ENCODE data around the gene BEND6. TPM values are rescaled to one million over a fixed set of nuclear protein-coding genes. Genes with fewer than 3 reads are reported as not detected.

Gene BEND6
- total and polyA plus RNA-seq, 7 experiments from 2014 or later: 0.15 TPM; not detected in 6

GRCh38 chr6:56949925-56950495 is 4.9 kb upstream of the BEND6 start:
- CTCF ChIA-PET: no interaction called here

GRCh38 chr6:56951049-56951831 is 3.7 kb upstream of the BEND6 start:
- Mint-ChIP-seq H3K36me3 (no peaks in the 10 kb centered on the region), H3K27ac (no peak overlapping the region), H3K4me3 (no peak overlapping the region), H3K4me1 (peaks cover 11 to 26% (median 24%) of the 10 kb centered on the region in 7 donors), H3K27me3 (peaks cover 58 to 81% (median 73%) of the 10 kb centered on the region in 5 donors), H3K9me3 (peaks cover 0 to 2% (median 0%) of the 10 kb centered on the region in 11 donors)
- no peak for ATAC-seq
- no peaks in the 10 kb centered on the region for H3K9me3 ChIP-seq (ENCODE audit: control insufficient read depth in 2 of 3, low read length in 3 of 3)
- CTCF ChIA-PET: no interaction called here
- intact Hi-C loops (cut with micrococcal nuclease): loop anchor here in 1 of 2 donors (5.0 to 10.0 kb wide), 3 partner anchors 71 to 406 kb away; partner anchors contain the start of gene RAB23
- no peak for DNase-seq
- H3K36me3 ChIP-seq (ENCODE audit: control insufficient read depth in 2 of 3, insufficient read depth in 3 of 3, low read length in 3 of 3): no peaks in the 10 kb centered on the region
- H3K4me3 ChIP-seq (ENCODE audit: low read length): no peak overlapping the region
- peaks cover 6 to 16% of the 10 kb centered on the region in 2 donors for H3K4me1 ChIP-seq (ENCODE audit: control insufficient read depth in 2 of 2, insufficient read depth in 2 of 2, low read length in 2 of 2)
- no peak overlapping the region for H3K27ac ChIP-seq (ENCODE audit: low read depth, low read length)
- H3K27me3 ChIP-seq (ENCODE audit: control insufficient read depth in 2 of 2, insufficient read depth in 2 of 2, low read length in 2 of 2): peaks cover 0 to 12% of the 10 kb centered on the region in 2 donors
- POLR2A ChIA-PET: no interaction called here

More at GRCh38 chr6:56949925-56950495, 4.9 kb upstream of the BEND6 start:
- no peak overlapping the region for H3K27ac Mint-ChIP-seq
- H3K4me3 Mint-ChIP-seq: no peak overlapping the region
- Histone ChIP-seq H3K4me3 (ENCODE audit: low read length) (no peak overlapping the region), H3K27ac (ENCODE audit: low read depth, low read length) (no peak overlapping the region), H3K9me3 (ENCODE audit: control insufficient read depth in 2 of 3, low read length in 3 of 3) (no peaks in the 10 kb centered on the region), H3K36me3 (ENCODE audit: control insufficient read depth in 2 of 3, insufficient read depth in 3 of 3, low read length in 3 of 3) (no peaks in the 10 kb centered on the region), H3K27me3 (ENCODE audit: control insufficient read depth in 2 of 2, insufficient read depth in 2 of 2, low read length in 2 of 2) (peaks cover 0 to 5% of the 10 kb centered on the region in 2 donors), H3K4me1 (ENCODE audit: control insufficient read depth in 2 of 2, insufficient read depth in 2 of 2, low read length in 2 of 2) (peaks cover 0 to 7% of the 10 kb centered on the region in 2 donors)
- H3K4me1 Mint-ChIP-seq: peaks cover 10 to 19% (median 17%) of the 10 kb centered on the region in 7 donors
- no peaks in the 10 kb centered on the region for H3K36me3 Mint-ChIP-seq
- ATAC-seq (no peak), DNase-seq (no peak)
- POLR2A ChIA-PET: no interaction called here
- peaks cover 60 to 84% (median 71%) of the 10 kb centered on the region in 5 donors for H3K27me3 Mint-ChIP-seq
- intact Hi-C loops (cut with micrococcal nuclease): loop anchor here in 1 of 2 donors (5.0 to 10.0 kb wide), 3 partner anchors 72 to 405 kb away; partner anchors contain the start of gene RAB23
- peaks cover 0 to 2% (median 0%) of the 10 kb centered on the region in 11 donors for H3K9me3 Mint-ChIP-seq

- Histone ChIP-seq H3K9me3 (ENCODE audit: control insufficient read depth in 2 of 3, low read length in 3 of 3) (no peaks in the 10 kb centered on the region), H3K4me1 (ENCODE audit: control insufficient read depth in 2 of 2, insufficient read depth in 2 of 2, low read length in 2 of 2) (peaks cover 6 to 16% of the 10 kb centered on the region in 2 donors), H3K27me3 (ENCODE audit: control insufficient read depth in 2 of 2, insufficient read depth in 2 of 2, low read length in 2 of 2) (peaks cover 0 to 12% of the 10 kb centered on the region in 2 donors), H3K27ac (ENCODE audit: low read depth, low read length) (no peak overlapping the region), H3K36me3 (ENCODE audit: control insufficient read depth in 2 of 3, insufficient read depth in 3 of 3, low read length in 3 of 3) (no peaks in the 10 kb centered on the region), H3K4me3 (ENCODE audit: low read length) (peak overlapping the region; percentile 31)
- no peaks in the 10 kb centered on the region for H3K36me3 Mint-ChIP-seq
- H3K27ac Mint-ChIP-seq: peak overlapping the region in 1 of 9 donors; percentile 50
- H3K4me1 Mint-ChIP-seq: peaks cover 11 to 26% (median 24%) of the 10 kb centered on the region in 7 donors
- ChIA-PET CTCF (interaction anchor here (1.3 kb wide), 1 partner anchor 51 kb away, joined by 3 read pairs; no protein-coding TSS in a partner anchor), POLR2A (no interaction called here)
- peak in 4 of 9 donors; percentile 1 to 25 (median 10) for DNase-seq
- peak overlapping the region; percentile 83 to 97 (median 90) for H3K4me3 Mint-ChIP-seq
- peaks cover 61 to 85% (median 79%) of the 10 kb centered on the region in 5 donors for H3K27me3 Mint-ChIP-seq
- ATAC-seq: no peak
- intact Hi-C loops (cut with micrococcal nuclease): loop anchor here in 1 of 2 donors (1.0 to 10.0 kb wide), 5 partner anchors 51 to 409 kb away; partner anchors contain the start of genes KIAA1586 and RAB23
- peaks cover 0 to 2% (median 0%) of the 10 kb centered on the region in 11 donors for H3K9me3 Mint-ChIP-seq
Measured at GRCh38 chr6:56953597-56954402, 1.1 kb upstream of the BEND6 start.

GRCh38 chr6:56955171-56956155 is 556 bp downstream of the BEND6 start:
- H3K36me3 ChIP-seq (ENCODE audit: control insufficient read depth in 2 of 3, insufficient read depth in 3 of 3, low read length in 3 of 3): no peaks in the 10 kb centered on the region
- ChIA-PET POLR2A (no interaction called here), CTCF (interaction anchor here (1.3 kb wide), 1 partner anchor 53 kb away, joined by 3 read pairs; no protein-coding TSS in a partner anchor)
- Mint-ChIP-seq H3K27ac (peak overlapping the region in 1 of 9 donors; percentile 30), H3K36me3 (no peaks in the 10 kb centered on the region), H3K9me3 (peaks cover 0 to 3% (median 0%) of the 10 kb centered on the region in 11 donors), H3K4me3 (peak overlapping the region; percentile 76 to 88 (median 80)), H3K27me3 (peaks cover 52 to 77% (median 68%) of the 10 kb centered on the region in 5 donors), H3K4me1 (peaks cover 11 to 26% (median 24%) of the 10 kb centered on the region in 7 donors)
- peaks cover 0 to 12% of the 10 kb centered on the region in 2 donors for H3K27me3 ChIP-seq (ENCODE audit: control insufficient read depth in 2 of 2, insufficient read depth in 2 of 2, low read length in 2 of 2)
- no peaks in the 10 kb centered on the region for H3K9me3 ChIP-seq (ENCODE audit: control insufficient read depth in 2 of 3, low read length in 3 of 3)
- no peak overlapping the region for H3K27ac ChIP-seq (ENCODE audit: low read depth, low read length)
- ATAC-seq (peak; percentile 74), DNase-seq (peak in 7 of 9 donors; percentile 8 to 81 (median 19))
- intact Hi-C loops (cut with micrococcal nuclease): loop anchor here (1.0 to 10.0 kb wide), 6 partner anchors 53 to 411 kb away; partner anchors contain the start of genes BAG2 (in 2 of the 2) and ZNF451 (in 1 of the 2)
- peak overlapping the region; percentile 37 for H3K4me3 ChIP-seq (ENCODE audit: low read length)
- H3K4me1 ChIP-seq (ENCODE audit: control insufficient read depth in 2 of 2, insufficient read depth in 2 of 2, low read length in 2 of 2): peaks cover 6 to 16% of the 10 kb centered on the region in 2 donors

- CTCF ChIA-PET: no interaction called here
Measured at GRCh38 chr6:56956491-56956890, 1.6 kb downstream of the BEND6 start.

More at GRCh38 chr6:56956491-56956890, 1.6 kb downstream of the BEND6 start:
- H3K27me3 Mint-ChIP-seq: peaks cover 52 to 79% (median 65%) of the 10 kb centered on the region in 5 donors
- DNase-seq: no peak
- no peaks in the 10 kb centered on the region for H3K36me3 Mint-ChIP-seq
- peak overlapping the region in 1 of 10 donors; percentile 3 for H3K4me3 Mint-ChIP-seq
- Histone ChIP-seq H3K27me3 (ENCODE audit: control insufficient read depth in 2 of 2, insufficient read depth in 2 of 2, low read length in 2 of 2) (peaks cover 0 to 12% of the 10 kb centered on the region in 2 donors), H3K4me3 (ENCODE audit: low read length) (no peak overlapping the region), H3K9me3 (ENCODE audit: control insufficient read depth in 2 of 3, low read length in 3 of 3) (no peaks in the 10 kb centered on the region), H3K36me3 (ENCODE audit: control insufficient read depth in 2 of 3, insufficient read depth in 3 of 3, low read length in 3 of 3) (no peaks in the 10 kb centered on the region), H3K4me1 (ENCODE audit: control insufficient read depth in 2 of 2, insufficient read depth in 2 of 2, low read length in 2 of 2) (peaks cover 6 to 16% of the 10 kb centered on the region in 2 donors), H3K27ac (ENCODE audit: low read depth, low read length) (no peak overlapping the region)
- intact Hi-C loops (cut with micrococcal nuclease): loop anchor here (5.0 to 10.0 kb wide), 2 partner anchors 216 to 412 kb away; partner anchors contain the start of gene BAG2 (in 1 of the 2)
- POLR2A ChIA-PET: no interaction called here
- H3K4me1 Mint-ChIP-seq: peaks cover 11 to 26% (median 24%) of the 10 kb centered on the region in 7 donors
- peaks cover 0 to 3% (median 0%) of the 10 kb centered on the region in 11 donors for H3K9me3 Mint-ChIP-seq
- no peak for ATAC-seq
- H3K27ac Mint-ChIP-seq: no peak overlapping the region

All from naive thymus-derived CD4-positive, alpha-beta T cell (primary cell).